Left forelimb (tissue), 1 donor: ENCODE data around the gene TBC1D2.

ENCODE experiments used
- DNase-seq: peaks from one replicate; pipeline ENCODE4 v3.0.0-alpha.2; 2018; ENCODE audit warnings: low spot score

Gene TBC1D2

DNA sequence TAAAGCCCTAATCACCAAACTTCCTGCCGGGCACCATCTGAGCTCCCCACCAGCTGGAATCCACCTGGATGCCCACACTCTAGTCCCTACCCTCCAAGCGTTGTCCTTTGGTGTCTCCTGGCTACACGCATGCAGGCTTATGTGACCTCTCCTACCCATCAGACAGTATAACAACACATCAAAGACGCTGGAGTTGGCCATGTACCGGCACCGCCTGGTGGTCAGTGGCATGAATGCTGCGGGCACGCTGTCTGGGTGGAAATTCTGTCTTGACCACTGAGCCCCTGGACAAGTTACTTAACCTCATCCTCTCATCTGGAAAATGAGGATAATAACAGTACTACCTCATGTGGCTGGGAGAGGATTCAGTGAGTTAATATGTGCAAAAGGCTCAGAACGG is 39.6 kb downstream of the TBC1D2 start:
- DNase-seq, result no peak

DNA sequence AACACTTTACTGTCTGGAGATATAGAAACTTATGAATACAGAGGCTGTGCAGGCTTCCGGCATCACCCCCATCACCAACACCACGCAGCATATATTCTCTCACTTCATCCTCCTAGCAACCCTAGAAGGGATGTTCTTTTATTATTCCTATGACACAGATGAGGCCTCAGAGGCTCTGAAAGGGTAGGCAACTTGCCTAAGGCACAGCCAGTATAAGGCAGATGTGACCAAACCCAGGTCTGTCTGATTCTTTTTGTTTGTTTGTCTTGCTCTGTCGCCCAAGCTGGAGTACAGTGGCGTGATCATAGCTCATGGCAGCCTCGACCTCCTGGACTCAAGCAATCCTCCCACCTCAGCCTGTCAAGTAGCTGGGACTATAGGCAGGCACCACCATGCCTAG is 40.2 kb downstream of the TBC1D2 start:
- no peak for DNase-seq

DNA sequence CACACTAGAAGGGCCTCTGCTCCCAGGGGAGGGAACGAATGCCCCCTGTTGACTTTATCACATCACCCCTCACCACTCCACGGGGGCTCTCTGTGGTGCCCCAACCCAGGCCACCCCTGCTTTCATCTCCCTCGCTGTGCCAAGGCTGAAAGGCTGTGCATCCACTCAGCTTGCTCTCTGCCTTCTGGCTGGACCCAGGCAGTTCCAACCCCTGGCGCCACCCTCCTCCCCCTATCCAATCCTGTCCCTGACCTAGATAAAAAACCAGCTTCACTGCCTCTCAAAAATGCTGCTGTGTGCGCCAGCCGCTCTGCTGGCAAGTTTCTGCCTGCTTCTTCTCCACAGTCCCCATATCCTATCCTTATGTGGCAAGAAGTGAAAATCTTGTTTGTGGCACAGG is 40.6 kb downstream of the TBC1D2 start:
- no peak for DNase-seq

DNA sequence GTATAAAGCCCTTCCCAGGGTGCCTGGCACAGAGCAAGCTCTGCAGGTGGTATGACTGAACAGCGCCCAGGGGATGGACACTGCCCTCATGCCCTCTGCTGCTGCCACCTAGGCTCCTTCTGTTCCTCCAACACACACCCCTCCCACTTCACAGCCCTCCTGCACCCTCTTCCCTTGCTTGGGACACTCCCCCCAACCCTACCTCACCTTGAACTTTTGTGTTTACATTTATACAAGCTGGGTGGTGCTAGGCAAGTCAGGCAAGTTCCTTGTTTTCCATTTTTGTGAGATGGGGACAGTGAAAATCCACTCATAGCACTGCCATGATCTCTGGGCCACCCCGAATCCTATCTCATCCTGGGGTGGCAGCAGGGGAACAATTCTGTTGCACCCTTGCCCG is 44.2 kb downstream of the TBC1D2 start:
- DNase-seq, result no peak

DNA sequence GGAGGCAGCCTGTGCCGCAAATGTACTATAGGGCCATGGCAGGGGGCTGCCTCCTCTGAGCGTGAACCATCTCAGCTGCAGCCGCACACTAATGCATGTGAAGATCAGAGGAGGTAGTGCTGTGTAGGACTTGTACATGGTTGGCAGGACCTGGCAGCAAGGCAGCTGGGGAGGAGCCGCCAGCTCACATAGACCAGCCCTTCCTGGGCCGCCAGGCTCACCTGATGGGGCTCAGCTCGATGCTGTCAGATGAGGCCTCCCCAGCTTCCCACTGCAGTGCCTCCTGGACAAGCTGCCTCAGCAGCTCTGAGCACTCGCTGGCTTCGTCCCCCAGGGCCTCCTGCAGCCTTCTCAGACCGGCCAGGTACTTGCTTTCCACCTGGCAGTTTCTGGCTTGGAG is 45.0 kb downstream of the TBC1D2 start:
- no peak for DNase-seq

DNA sequence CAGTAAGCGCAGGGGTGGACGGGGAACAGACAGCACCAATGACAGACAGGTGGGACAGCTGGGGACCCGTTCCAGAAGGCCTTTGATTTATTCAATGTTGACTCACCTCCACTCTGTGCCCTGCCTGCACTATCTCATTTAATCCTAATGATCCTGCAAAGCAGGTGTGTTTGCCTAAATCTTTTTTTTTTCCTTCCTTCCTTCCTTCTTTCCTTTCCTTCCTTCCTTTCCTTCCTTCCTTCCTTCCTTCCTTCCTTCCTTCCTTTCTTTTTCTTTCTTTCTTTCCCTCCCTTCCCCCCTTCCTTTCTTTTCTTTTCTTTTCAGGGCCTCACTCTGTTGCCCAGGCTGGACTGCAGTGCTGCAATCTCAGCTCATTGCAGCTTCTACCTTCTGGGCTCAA is 45.9 kb downstream of the TBC1D2 start:
- DNase-seq, result no peak

DNA sequence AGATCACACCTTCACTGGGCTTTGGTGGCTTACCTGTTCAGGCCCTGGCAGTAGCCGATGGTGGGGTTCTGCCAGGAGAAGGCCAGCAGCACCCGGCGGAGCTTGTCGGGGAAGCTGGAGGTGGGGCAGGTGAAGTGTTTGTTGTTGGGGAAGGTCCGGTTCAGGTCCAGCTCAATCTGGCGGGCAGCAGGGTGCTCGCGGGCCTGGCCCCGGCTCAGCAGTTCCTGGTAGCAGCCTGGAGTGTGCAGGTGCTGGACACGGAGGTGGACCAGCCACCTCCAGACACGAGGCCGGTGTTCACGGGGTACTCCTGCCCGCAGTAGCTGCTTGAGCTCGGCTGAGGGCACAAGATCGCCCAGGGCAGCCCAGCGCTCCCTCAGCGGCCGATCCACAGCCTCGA is 46.8 kb downstream of the TBC1D2 start:
- no peak for DNase-seq

DNA sequence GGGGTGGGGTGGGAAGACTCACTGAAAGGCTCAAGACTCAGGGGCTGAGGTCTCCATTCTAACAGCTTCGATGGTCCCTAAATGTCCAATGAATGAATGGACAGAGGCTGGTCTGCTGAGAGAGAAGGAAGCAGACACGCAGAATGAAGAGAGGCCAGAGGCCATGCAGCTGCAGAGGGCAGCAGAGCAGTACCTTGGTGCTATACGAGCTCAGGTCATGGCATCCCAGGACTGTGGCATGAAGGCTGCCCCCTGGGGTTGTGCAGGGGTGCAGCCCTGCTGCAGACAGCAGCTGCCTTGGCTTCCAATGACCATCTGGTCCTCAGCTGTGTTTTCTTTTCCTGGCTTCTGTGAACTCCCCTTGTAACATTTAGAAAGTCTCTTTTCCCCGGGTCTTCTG is 47.8 kb downstream of the TBC1D2 start:
- no peak for DNase-seq

DNA sequence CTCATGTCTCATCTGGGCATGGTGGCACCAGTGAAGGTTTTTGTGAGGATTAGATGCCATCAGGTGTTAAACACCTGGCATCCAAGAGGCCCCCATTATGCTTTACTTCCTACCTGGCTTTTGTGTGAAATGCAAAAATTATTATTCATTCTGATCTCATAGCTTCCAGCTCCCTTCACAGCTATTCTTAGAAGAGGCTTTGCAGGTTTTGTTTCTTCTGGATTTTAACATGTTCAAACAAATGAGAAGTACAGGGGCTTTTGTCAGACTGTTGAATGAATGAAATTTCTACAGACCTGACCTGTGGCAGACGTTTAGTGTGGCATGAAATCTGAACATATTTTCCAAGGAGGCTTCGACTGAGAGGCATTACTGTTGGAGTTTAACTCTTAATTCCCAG is 48.7 kb downstream of the TBC1D2 start:
- DNase-seq, result no peak

DNA sequence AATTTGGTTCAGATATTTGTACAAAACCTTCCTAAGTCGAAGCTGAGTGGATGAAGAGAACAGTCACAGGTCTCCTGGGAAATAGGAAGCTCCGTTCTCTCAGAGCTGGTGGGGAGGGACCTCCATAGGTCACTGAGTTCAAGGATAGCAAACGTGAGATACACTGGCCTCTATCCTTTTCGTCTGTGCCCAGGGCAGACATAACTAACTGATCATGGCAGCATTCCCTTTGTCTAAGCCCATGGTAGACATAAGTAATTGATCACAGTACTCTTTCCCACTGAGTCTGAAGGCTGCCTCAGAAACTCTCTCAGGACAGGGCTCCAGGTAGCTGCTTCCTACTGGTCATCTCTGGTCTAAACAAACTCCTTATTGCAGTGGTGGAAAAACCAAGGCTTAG is 50.8 kb downstream of the TBC1D2 start:
- no peak for DNase-seq

DNA sequence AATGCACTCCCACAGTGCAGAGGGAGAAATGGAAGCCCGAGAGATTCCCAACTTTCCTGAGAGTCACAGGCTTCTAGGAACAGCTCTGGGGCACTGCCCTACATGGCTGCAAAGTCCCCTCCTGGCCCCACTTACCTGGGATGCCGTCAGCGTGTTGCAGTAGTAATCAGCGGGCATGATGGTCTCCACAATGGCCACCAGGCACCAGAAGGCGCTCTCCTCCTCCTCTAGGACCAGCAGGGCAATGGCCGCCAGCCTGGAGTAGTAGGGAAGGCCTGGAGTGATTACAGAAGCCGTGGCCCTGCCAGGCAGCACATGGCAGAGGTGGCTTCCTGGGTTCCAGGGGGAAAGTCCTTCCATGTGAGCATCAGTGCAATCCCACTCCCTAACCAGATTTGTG is 52.3 kb downstream of the TBC1D2 start:
- DNase-seq, result no peak

DNA sequence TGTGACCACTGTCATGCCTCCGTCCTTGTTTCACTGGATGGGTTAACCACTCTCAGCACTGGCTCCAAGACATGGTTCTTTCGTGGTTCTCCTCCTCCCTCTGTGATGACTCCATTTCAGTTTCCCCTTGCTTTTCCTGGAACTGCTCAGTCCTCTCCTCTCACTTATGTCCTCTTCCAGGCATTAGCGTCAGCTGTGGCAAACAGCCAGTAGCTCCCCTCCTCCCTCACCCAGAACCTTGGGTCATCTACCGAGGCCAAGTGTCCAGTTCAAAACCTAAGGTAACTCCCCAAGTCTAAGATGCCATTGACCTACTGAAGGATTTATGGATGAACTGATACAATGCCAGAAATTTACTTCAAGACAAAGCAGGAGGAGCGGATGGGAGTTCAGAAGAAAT is 53.2 kb downstream of the TBC1D2 start:
- DNase-seq, result no peak

DNA sequence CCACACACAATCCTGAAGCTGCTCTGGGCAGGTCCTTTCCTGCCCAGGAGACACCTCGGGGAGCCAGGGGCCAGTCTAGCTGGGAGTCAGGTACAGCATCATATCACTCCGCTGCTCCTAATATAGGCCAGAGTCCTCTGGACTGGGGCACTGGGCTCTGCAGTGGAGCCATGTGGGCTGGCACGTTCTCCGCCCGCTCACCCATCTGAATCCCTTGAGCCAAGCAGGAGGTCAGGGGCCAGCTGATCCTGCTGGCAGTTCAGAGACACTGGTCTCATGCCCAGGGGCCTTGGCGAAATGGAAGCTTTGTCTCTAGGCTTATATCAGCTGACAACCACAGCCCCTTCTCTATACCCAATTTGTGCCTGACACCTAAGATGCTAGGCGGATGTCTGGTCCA is 53.7 kb downstream of the TBC1D2 start:
- DNase-seq, result no peak

DNA sequence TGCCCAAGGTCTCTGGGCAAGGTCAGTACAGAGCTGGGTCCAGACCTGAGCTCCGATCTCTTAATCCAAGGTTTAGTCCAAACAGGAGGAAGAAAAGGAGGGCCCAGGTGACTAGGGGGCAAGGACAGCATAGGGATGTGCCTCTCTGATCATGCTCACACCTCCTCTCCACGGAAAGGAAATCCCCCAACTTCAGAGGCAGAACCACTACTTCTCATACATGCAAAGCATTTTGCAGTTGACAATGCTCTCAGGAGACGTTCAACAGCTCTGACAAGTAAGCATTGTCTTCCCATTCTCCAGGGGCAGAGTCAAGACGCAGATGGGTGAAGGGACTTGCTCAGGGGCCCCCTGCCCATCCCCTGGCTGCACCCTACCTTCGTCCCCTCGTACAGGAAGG is 54.3 kb downstream of the TBC1D2 start:
- no peak for DNase-seq

DNA sequence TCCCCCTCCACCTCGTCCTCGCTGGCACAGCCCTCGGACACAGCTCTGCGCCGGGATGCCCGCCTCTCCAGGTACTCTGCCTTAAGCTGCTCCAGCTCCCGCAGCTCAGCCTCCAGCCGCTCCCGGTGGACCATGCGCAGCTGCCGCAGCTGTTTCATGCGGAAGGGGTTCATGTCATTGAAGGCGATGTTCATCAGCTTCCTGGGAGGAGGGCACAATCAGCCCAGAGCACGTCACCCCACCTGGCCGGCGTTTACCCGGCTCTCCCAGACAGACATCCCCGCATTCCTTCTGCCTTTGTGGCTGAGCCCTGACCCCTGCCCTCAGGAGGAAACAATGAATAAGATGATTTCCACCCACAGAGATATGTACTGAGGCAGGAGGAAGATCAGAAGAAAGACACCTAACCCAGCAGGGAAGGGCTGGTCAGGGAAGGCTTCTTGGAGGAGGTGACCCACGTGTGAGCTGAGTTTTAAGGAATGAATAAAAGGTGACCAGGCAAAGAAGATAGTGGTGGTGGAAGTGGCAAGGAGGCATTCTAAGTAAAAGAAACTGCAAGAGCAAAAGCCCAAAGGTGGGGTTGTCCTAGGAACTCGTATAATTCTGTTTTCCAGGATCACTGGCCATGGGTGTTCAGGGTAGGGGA is 55.9 kb downstream of the TBC1D2 start:
- DNase-seq, result no peak

DNA sequence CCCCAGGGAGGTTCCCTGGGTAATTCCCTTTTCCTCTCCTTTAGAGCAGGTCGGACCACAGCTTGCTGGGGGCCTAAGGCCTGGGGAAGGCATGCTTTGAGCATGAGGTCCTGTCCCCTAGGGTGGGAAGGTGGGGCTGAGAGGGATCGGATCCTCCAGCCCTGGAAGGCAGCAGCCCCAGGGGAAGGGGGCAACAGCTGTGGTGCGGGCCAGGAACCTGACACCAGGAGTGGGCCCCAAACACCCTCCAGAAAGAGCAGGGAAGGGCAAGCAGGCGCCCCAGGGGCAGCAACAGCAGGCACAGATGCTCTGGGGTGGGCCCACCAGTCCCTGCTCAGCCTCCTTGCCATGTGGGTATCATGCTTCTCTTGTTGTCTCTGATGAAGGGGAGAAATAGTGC is 59.8 kb downstream of the TBC1D2 start:
- DNase-seq, result no peak

DNA sequence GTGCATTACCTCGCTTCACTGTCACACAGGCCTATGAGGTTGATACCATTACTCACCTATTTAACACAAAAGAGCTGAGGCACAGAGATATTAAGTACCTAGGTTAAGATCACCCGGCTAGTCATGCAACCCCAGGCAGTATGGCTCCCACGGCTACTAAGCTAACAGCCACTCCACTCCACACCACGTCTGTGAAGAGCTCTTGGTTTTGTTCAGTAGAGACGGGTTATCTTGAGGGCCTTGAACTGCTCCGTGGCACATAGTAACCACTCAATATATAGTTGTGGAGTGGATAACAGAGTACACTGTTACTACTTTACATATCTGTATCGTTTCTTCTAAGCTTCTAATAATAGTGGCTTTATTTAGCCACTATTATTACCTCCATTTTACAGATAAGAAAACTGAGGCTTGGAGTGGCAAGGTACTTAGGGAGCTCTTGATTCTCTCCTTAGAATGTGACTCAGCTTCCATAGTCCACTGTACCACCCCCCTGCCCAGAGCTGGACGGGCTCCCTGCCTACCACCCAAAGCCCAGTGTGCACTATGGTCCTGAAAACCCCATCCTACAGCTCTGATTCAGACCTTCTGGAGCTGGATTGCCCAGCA is 62.0 kb downstream of the TBC1D2 start:
- no peak for DNase-seq

DNA sequence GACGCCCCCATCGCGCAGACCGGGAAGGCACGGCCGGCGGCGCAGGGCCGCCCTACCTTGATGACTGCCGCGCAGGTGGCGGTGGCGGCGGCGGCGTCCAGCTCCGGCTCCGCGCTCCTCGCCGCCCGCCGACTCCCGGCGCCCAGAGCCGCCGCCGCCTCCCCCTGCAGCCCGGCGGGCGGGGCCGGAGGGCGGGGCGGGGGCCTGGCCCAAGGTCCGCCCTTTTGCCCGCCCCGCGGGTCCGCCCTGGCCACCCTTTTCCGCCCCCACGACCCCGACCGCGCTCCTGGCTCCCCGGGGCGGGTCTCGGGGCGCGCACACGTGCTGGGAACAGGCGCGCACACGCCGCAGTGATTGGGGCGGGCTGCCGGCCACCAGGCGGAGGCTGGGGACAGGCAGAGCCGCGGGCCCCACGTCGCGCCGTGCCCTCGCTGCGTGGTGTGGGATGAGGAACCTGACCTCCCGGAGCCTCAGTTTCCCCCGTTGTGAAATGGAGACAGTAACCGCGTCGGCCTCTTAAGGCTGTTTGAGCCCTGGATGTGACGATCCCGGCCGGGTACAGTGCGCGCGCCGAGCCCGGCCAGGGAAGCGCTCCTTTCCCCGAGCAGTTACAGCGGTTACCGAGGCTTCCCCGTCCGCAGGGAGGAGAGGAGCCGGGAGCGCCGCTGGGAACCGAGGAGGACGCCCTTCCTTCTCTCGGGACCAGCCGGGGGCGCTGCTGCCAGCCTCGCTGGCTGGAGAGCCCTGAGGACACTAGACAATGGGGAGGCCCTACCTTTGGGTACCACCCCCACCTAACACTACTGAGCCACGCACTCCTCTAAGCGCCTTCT is 62.7 kb downstream of the TBC1D2 start, which contains the start of gene CORO2A:
TSS of gene CORO2A (minus strand) at position 135 of the 833 bp plus-strand sequence. CDS start 34,977 bp downstream, outside the sequence.
- no peak for DNase-seq

DNA sequence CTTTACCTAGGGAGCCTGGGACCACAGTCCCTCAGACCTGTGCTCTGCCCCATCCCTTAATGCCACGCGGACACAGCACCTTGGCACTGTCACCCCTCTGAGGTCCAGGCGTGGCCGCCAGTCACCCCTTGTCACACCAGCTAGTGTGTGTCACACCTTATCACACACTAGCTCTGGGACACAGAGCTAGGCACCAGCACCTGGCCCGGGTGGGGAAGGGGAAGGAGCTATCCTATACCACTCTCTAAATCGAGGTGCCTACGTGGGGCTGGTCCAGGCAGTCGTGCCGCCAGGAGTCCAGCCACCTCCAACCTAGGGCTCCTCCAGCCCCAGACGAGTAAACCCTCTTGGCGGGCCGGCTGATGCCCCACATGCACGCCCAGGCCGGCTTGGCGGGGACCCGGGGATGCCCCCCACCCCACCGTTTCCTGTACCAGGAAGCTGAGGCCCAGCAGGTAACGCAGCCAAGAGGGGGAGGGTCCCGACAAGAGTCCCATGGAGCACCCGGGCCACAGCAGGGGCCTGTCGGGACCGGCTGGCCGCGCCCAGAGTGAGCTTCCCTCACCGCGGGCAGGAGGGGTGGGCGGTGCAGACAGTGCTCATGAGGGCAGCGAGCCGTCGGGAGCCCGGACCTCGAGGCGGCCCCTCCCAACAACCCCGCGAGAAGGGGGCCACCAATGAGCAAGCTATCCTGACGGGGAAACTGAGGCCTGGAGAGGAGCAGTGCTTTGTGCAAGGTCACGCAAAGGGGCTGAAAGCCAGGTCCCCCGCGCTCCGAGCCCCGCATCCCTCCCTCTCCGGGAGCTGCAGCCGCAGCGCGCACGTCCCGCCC is 63.6 kb downstream of the TBC1D2 start:
- no peak for DNase-seq

DNA sequence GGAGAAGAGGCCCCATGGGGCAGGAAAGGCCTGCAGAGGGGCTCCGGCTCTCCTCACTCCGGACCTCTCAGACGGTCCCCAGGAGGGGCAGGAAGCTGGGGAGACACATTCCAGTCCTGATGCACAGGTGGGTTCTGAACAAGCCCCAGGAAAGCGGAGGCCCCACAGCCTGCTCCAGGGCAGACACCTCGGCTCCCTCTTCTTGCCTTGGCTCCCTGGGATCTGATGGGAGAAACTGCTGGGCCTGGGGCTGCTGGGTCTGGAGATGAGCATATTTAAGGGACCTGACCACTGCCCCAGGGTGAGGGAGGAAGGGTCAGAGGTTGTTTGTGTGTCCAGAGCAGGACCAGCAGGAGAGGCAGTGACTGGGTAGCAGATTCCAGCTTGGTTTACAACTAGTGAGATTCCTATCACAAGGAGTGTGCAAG is 64.3 kb downstream of the TBC1D2 start:
- DNase-seq, result no peak

DNA sequence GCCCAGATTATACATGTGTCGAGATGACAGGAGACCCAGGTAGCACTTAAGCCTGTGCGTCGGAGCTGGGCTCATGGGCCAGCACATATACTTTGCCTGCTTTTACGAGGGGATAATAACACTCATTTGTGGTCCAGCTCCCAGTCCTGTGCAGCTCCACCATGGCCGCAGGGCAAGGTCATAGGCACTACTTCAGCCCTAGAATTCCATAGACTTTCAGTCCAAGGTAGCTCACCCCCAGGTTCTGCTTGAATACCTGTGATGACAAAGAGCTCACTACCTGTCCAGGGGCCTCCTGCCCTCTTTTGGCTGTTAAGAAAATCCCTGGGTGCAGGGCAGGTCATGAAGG is 64.7 kb downstream of the TBC1D2 start:
- no peak for DNase-seq

DNA sequence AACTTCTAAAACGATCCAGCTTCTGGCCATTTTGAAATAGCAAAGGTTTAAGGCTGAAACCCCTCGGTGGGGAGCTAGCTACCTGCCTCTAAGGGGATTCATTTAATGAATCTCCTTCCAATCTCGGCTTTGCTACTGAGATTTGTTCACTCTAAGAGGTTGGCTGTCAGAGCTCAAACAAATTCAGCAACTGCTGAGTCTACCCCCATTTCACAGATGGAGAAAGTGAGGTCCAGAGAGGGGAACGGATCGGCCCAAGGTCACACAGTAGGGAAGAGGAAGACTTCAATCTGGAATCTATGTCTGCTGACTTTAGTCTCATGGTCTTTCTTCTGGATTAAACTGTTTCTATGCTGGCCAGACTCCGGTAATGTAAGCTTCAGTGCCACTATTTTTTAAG is 66.0 kb downstream of the TBC1D2 start:
- DNase-seq, result no peak
